Activated CD4-positive, alpha-beta memory T cell treated with anti-CD3 and anti-CD28 coated beads for 36 hours (primary cell): ENCODE measurements around the gene ERBB3. TPM values are rescaled to one million over a fixed set of nuclear protein-coding genes. Genes with fewer than 3 reads are reported as not detected.

Experiments used
- CTCF ChIA-PET: fragments of 350-600 bp; sonication (Branson Sonifier 250); formaldehyde crosslinking; loops from one replicate; lab custom pipeline; 2021; ENCODE audit warnings: antibody characterized with exemption, inconsistent platforms; lab: Charles Lee
- POLR2A ChIA-PET: fragments of 350-600 bp; sonication (Branson Sonifier 250); formaldehyde crosslinking; loops from one replicate; lab custom pipeline; 2021; ENCODE audit warnings: antibody characterized with exemption; lab: Charles Lee
- DNase-seq: peaks from one replicate; pipeline ENCODE4 v3.0.0-alpha.2; 2020
- H3K27ac Mint-ChIP-seq: one replicate; pipeline ENCODE4 v1.8.0; 2021; ENCODE audit warnings: mixed read lengths
- H3K27me3 Mint-ChIP-seq: one replicate; pipeline ENCODE4 v1.8.0; 2021; ENCODE audit warnings: mixed read lengths
- H3K36me3 Mint-ChIP-seq: one replicate; pipeline ENCODE4 v1.8.0; 2021; ENCODE audit warnings: mixed read lengths
- H3K4me1 Mint-ChIP-seq: one replicate; pipeline ENCODE4 v1.8.0; 2021; ENCODE audit warnings: low read depth, mixed read lengths
- H3K4me3 Mint-ChIP-seq: one replicate; pipeline ENCODE4 v1.8.0; 2021; ENCODE audit warnings: mild to moderate bottlenecking, mixed read lengths
- H3K9me3 Mint-ChIP-seq: one replicate; pipeline ENCODE4 v1.8.0; 2021; ENCODE audit warnings: mixed read lengths
- intact Hi-C: fragments of 100-400 bp; cut with micrococcal nuclease; formaldehyde crosslinking; loops from one replicate; pipeline ENCODE4 v1.15.1; 2023
- total RNA-seq, 2 experiments: library from RNA; stranded (reverse); gene quantifications; one replicate each; pipeline ENCODE4 v1.2.3, GENCODE V29; 2021

The ERBB3 gene
- total RNA-seq, 2 experiments from 2014 or later, result 0.82 to 0.86 TPM

GRCh38 chr12:56080556-56081138 is 682 bp downstream of the ERBB3 start:
- Mint-ChIP-seq H3K27me3 (peaks cover 7% of the 10 kb centered on the region), H3K9me3 (no peaks in the 10 kb centered on the region), H3K27ac (no peak overlapping the region), H3K36me3 (no peaks in the 10 kb centered on the region), H3K4me3 (peak overlapping the region; percentile 74), H3K4me1 (peaks cover 5% of the 10 kb centered on the region)
- CTCF ChIA-PET, result interaction anchor here (0.9 to 3.3 kb wide), 7 partner anchors 14 to 112 kb away, joined by 3 to 16 read pairs (median 3); partner anchors contain the start of gene PA2G4
- POLR2A ChIA-PET, result interaction anchor here (4.9 kb wide), 1 partner anchor 24 kb away, joined by 23 read pairs; the partner anchor contains the start of gene PA2G4
- DNase-seq, result no peak
- intact Hi-C loops, result loop anchor here (2.0 kb wide), 1 partner anchor 34 kb away; no protein-coding TSS in a partner anchor

- ChIA-PET POLR2A (interaction anchor here (4.9 kb wide), 1 partner anchor 22 kb away, joined by 23 read pairs; the partner anchor contains the start of gene PA2G4), CTCF (interaction anchor here (1.0 to 2.3 kb wide), 5 partner anchors 15 to 111 kb away, joined by 3 to 5 read pairs (median 3); no protein-coding TSS in a partner anchor)
- no peak overlapping the region for H3K4me3 Mint-ChIP-seq
- DNase-seq, result no peak
- H3K9me3 Mint-ChIP-seq, result no peaks in the 10 kb centered on the region
- no peaks in the 10 kb centered on the region for H3K36me3 Mint-ChIP-seq
- intact Hi-C loops, result loop anchor here (2.0 kb wide), 1 partner anchor 35 kb away; no protein-coding TSS in a partner anchor
- peaks cover 5% of the 10 kb centered on the region for H3K4me1 Mint-ChIP-seq
- peaks cover 7% of the 10 kb centered on the region for H3K27me3 Mint-ChIP-seq
- H3K27ac Mint-ChIP-seq, result no peak overlapping the region
Observed at GRCh38 chr12:56081393-56082347, 1.7 kb downstream of the ERBB3 start.

- CTCF ChIA-PET, result interaction anchor here (1.8 kb wide), 1 partner anchor 86 kb away, joined by 5 read pairs; no protein-coding TSS in a partner anchor
- intact Hi-C loops, result no loop called here
- Mint-ChIP-seq H3K27ac (no peak overlapping the region), H3K9me3 (no peaks in the 10 kb centered on the region), H3K27me3 (peaks cover 7% of the 10 kb centered on the region), H3K4me1 (peaks cover 5% of the 10 kb centered on the region), H3K36me3 (no peaks in the 10 kb centered on the region), H3K4me3 (no peak overlapping the region)
- DNase-seq, result no peak
- POLR2A ChIA-PET, result interaction anchor here (4.9 kb wide), 1 partner anchor 22 kb away, joined by 23 read pairs; the partner anchor contains the start of gene PA2G4
Observed at GRCh38 chr12:56082382-56082781, 2.4 kb downstream of the ERBB3 start.

- Mint-ChIP-seq H3K27ac (no peak overlapping the region), H3K9me3 (no peaks in the 10 kb centered on the region), H3K4me1 (peaks cover 5% of the 10 kb centered on the region), H3K4me3 (no peak overlapping the region), H3K36me3 (no peaks in the 10 kb centered on the region), H3K27me3 (peaks cover 7% of the 10 kb centered on the region)
- DNase-seq, result no peak
- intact Hi-C loops, result no loop called here
- POLR2A ChIA-PET, result interaction anchor here (4.9 kb wide), 1 partner anchor 21 kb away, joined by 23 read pairs; the partner anchor contains the start of gene PA2G4
- CTCF ChIA-PET, result no interaction called here
Observed at GRCh38 chr12:56082967-56083366, 3.0 kb downstream of the ERBB3 start.

GRCh38 chr12:56084958-56085543 is 5.1 kb downstream of the ERBB3 start:
- Mint-ChIP-seq H3K4me3 (no peak overlapping the region), H3K27ac (no peak overlapping the region), H3K9me3 (no peaks in the 10 kb centered on the region), H3K27me3 (peaks cover 7% of the 10 kb centered on the region), H3K36me3 (no peaks in the 10 kb centered on the region), H3K4me1 (peaks cover 5% of the 10 kb centered on the region)
- intact Hi-C loops, result no loop called here
- CTCF ChIA-PET, result interaction anchor here (0.6 to 2.1 kb wide), 12 partner anchors 11 to 120 kb away, joined by 3 to 22 read pairs (median 4); partner anchors contain the start of gene PA2G4
- POLR2A ChIA-PET, result interaction anchor here (0.6 to 0.7 kb wide), 2 partner anchors 12 to 42 kb away, joined by 3 read pairs; no protein-coding TSS in a partner anchor
- DNase-seq, result peak; percentile 62

GRCh38 chr12:56086096-56086495 is 6.1 kb downstream of the ERBB3 start:
- peaks cover under 1% of the 10 kb centered on the region for H3K4me1 Mint-ChIP-seq
- POLR2A ChIA-PET, result no interaction called here

GRCh38 chr12:56086608-56087007 is 6.6 kb downstream of the ERBB3 start:
- Mint-ChIP-seq H3K4me1 (no peaks in the 10 kb centered on the region), H3K9me3 (no peaks in the 10 kb centered on the region), H3K36me3 (no peaks in the 10 kb centered on the region), H3K27me3 (peaks cover 2% of the 10 kb centered on the region), H3K4me3 (no peak overlapping the region), H3K27ac (no peak overlapping the region)
- intact Hi-C loops, result no loop called here
- no peak for DNase-seq
- CTCF ChIA-PET, result interaction anchor here (1.7 kb wide), 1 partner anchor 13 kb away, joined by 4 read pairs; no protein-coding TSS in a partner anchor
- POLR2A ChIA-PET, result no interaction called here

More at GRCh38 chr12:56086096-56086495, 6.1 kb downstream of the ERBB3 start:
- Mint-ChIP-seq H3K27me3 (peaks cover 3% of the 10 kb centered on the region), H3K9me3 (no peaks in the 10 kb centered on the region), H3K27ac (no peak overlapping the region), H3K4me3 (no peak overlapping the region), H3K36me3 (no peaks in the 10 kb centered on the region)
- intact Hi-C loops, result no loop called here
- DNase-seq, result no peak
- CTCF ChIA-PET, result interaction anchor here (0.8 to 2.1 kb wide), 5 partner anchors 13 to 121 kb away, joined by 3 to 22 read pairs (median 4); partner anchors contain the start of gene PA2G4

GRCh38 chr12:56087220-56087619 is 7.3 kb downstream of the ERBB3 start:
- H3K27me3 Mint-ChIP-seq, result peaks cover 2% of the 10 kb centered on the region
- ChIA-PET CTCF (no interaction called here), POLR2A (no interaction called here)
- no peak overlapping the region for H3K4me3 Mint-ChIP-seq
- no peaks in the 10 kb centered on the region for H3K9me3 Mint-ChIP-seq
- no peak for DNase-seq
- no peaks in the 10 kb centered on the region for H3K36me3 Mint-ChIP-seq
- H3K27ac Mint-ChIP-seq, result no peak overlapping the region
- no peaks in the 10 kb centered on the region for H3K4me1 Mint-ChIP-seq
- intact Hi-C loops, result no loop called here

GRCh38 chr12:56097738-56098137 is 17.8 kb downstream of the ERBB3 start:
- no peaks in the 10 kb centered on the region for H3K9me3 Mint-ChIP-seq
- DNase-seq, result no peak
- ChIA-PET CTCF (no interaction called here), POLR2A (no interaction called here)
- H3K36me3 Mint-ChIP-seq, result no peaks in the 10 kb centered on the region
- intact Hi-C loops, result no loop called here
- no peak overlapping the region for H3K27ac Mint-ChIP-seq
- peaks cover 9% of the 10 kb centered on the region for H3K4me1 Mint-ChIP-seq
- no peaks in the 10 kb centered on the region for H3K27me3 Mint-ChIP-seq
- no peak overlapping the region for H3K4me3 Mint-ChIP-seq

- no peak overlapping the region for H3K4me3 Mint-ChIP-seq
- intact Hi-C loops, result no loop called here
- DNase-seq, result no peak
- ChIA-PET CTCF (interaction anchor here (0.6 to 1.7 kb wide), 2 partner anchors 10 to 13 kb away, joined by 3 to 4 read pairs; no protein-coding TSS in a partner anchor), POLR2A (no interaction called here)
- H3K27ac Mint-ChIP-seq, result no peak overlapping the region
- no peaks in the 10 kb centered on the region for H3K27me3 Mint-ChIP-seq
- H3K4me1 Mint-ChIP-seq, result peaks cover 17% of the 10 kb centered on the region
- H3K9me3 Mint-ChIP-seq, result no peaks in the 10 kb centered on the region
- H3K36me3 Mint-ChIP-seq, result no peaks in the 10 kb centered on the region
Observed at GRCh38 chr12:56098592-56098991, 18.6 kb downstream of the ERBB3 start.

GRCh38 chr12:56099787-56100186 is 19.8 kb downstream of the ERBB3 start:
- H3K27me3 Mint-ChIP-seq, result no peaks in the 10 kb centered on the region
- ChIA-PET CTCF (interaction anchor here (1.3 to 1.7 kb wide), 2 partner anchors 14 to 104 kb away, joined by 3 to 4 read pairs; no protein-coding TSS in a partner anchor), POLR2A (no interaction called here)
- no peaks in the 10 kb centered on the region for H3K9me3 Mint-ChIP-seq
- H3K36me3 Mint-ChIP-seq, result peaks cover 9% of the 10 kb centered on the region
- intact Hi-C loops, result loop anchor here (5.0 to 10.0 kb wide), 3 partner anchors 102 to 1115 kb away; partner anchors contain the start of genes ORMDL2, SARNP, SUOX and TESPA1
- no peak for DNase-seq
- H3K27ac Mint-ChIP-seq, result no peak overlapping the region
- peaks cover 17% of the 10 kb centered on the region for H3K4me1 Mint-ChIP-seq
- H3K4me3 Mint-ChIP-seq, result no peak overlapping the region
